ENCODE results near the gene PYGO1. TPM values are rescaled to one million over a fixed set of nuclear protein-coding genes. Genes with fewer than 3 reads are reported as not detected.

Gene PYGO1
- total and polyA plus RNA-seq, 4 donors, result 0.07 to 2.9 (median 0.16) TPM

- 89% methylated on average over 5 of the region's 5 CpGs for WGBS
- H3K4me3 ChIP-seq (ENCODE audit: low read depth in 1 of 3, low read length in 3 of 3), result no peak overlapping the region
- H3K27ac ChIP-seq (ENCODE audit: low read depth in 1 of 2, low read length in 2 of 2), result no peak overlapping the region
- peaks cover 0 to 2% (median 0%) of the 10 kb centered on the region in 4 donors for H3K27me3 ChIP-seq (ENCODE audit: control insufficient read depth in 4 of 4, insufficient read depth in 4 of 4, low read length in 3 of 4)
- no peak overlapping the region for H3K9ac ChIP-seq (ENCODE audit: low read depth in 1 of 2, low read length in 2 of 2)
- H3K9me3 ChIP-seq (ENCODE audit: control insufficient read depth in 4 of 4, low read length in 3 of 4), result peaks cover 0 to 4% (median 0%) of the 10 kb centered on the region in 4 donors
- DNase-seq (ENCODE audit: low spot score), result no peak
- H3K36me3 ChIP-seq (ENCODE audit: control insufficient read depth in 4 of 4, insufficient read depth in 3 of 4, low read depth in 1 of 4, low read length in 3 of 4), result no peaks in the 10 kb centered on the region
- TF ChIP-seq, protein P1, sequence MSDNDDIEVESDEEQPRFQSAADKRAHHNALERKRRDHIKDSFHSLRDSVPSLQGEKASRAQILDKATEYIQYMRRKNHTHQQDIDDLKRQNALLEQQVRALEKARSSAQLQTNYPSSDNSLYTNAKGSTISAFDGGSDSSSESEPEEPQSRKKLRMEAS (IDR thresholded peaks at IDR 0.05), result no peak
- no peak for TF ChIP-seq YY1 (IDR thresholded peaks at IDR 0.05)
- TF ChIP-seq, protein P2, sequence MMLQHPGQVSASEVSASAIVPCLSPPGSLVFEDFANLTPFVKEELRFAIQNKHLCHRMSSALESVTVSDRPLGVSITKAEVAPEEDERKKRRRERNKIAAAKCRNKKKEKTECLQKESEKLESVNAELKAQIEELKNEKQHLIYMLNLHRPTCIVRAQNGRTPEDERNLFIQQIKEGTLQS (IDR thresholded peaks at IDR 0.05), result no peak
- no peak for TF ChIP-seq HNF4G (IDR thresholded peaks at IDR 0.05)
- no peak for TF ChIP-seq GABPA (IDR thresholded peaks at IDR 0.05 in 1 of 2, conservative IDR thresholded peaks at IDR 0.05 in 1 of 2)
- no peak for TF ChIP-seq SP1 (IDR thresholded peaks at IDR 0.05)
- no peak for TF ChIP-seq RAD21 (IDR thresholded peaks at IDR 0.05)
- no peak for TF ChIP-seq TAF1 (conservative IDR thresholded peaks at IDR 0.05)
- TF ChIP-seq, protein P3, sequence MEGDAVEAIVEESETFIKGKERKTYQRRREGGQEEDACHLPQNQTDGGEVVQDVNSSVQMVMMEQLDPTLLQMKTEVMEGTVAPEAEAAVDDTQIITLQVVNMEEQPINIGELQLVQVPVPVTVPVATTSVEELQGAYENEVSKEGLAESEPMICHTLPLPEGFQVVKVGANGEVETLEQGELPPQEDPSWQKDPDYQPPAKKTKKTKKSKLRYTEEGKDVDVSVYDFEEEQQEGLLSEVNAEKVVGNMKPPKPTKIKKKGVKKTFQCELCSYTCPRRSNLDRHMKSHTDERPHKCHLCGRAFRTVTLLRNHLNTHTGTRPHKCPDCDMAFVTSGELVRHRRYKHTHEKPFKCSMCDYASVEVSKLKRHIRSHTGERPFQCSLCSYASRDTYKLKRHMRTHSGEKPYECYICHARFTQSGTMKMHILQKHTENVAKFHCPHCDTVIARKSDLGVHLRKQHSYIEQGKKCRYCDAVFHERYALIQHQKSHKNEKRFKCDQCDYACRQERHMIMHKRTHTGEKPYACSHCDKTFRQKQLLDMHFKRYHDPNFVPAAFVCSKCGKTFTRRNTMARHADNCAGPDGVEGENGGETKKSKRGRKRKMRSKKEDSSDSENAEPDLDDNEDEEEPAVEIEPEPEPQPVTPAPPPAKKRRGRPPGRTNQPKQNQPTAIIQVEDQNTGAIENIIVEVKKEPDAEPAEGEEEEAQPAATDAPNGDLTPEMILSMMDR (IDR thresholded peaks at IDR 0.05; ENCODE audit: low read depth, low read length, missing input control), result no peak
- no peak for TF ChIP-seq EGR1 (IDR thresholded peaks at IDR 0.05; ENCODE audit: low read depth in 2 of 2)
- no peak for TF ChIP-seq FOXA1 (IDR thresholded peaks at IDR 0.05)
- TF ChIP-seq, protein P4, sequence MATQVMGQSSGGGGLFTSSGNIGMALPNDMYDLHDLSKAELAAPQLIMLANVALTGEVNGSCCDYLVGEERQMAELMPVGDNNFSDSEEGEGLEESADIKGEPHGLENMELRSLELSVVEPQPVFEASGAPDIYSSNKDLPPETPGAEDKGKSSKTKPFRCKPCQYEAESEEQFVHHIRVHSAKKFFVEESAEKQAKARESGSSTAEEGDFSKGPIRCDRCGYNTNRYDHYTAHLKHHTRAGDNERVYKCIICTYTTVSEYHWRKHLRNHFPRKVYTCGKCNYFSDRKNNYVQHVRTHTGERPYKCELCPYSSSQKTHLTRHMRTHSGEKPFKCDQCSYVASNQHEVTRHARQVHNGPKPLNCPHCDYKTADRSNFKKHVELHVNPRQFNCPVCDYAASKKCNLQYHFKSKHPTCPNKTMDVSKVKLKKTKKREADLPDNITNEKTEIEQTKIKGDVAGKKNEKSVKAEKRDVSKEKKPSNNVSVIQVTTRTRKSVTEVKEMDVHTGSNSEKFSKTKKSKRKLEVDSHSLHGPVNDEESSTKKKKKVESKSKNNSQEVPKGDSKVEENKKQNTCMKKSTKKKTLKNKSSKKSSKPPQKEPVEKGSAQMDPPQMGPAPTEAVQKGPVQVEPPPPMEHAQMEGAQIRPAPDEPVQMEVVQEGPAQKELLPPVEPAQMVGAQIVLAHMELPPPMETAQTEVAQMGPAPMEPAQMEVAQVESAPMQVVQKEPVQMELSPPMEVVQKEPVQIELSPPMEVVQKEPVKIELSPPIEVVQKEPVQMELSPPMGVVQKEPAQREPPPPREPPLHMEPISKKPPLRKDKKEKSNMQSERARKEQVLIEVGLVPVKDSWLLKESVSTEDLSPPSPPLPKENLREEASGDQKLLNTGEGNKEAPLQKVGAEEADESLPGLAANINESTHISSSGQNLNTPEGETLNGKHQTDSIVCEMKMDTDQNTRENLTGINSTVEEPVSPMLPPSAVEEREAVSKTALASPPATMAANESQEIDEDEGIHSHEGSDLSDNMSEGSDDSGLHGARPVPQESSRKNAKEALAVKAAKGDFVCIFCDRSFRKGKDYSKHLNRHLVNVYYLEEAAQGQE (IDR thresholded peaks at IDR 0.05), result no peak
- no peak for TF ChIP-seq JUND (IDR thresholded peaks at IDR 0.05)
- no peak for TF ChIP-seq RXRA (IDR thresholded peaks at IDR 0.05)
- TF ChIP-seq HNF4A (conservative IDR thresholded peaks at IDR 0.05), result no peak
- no peak for TF ChIP-seq ZBTB33 (IDR thresholded peaks at IDR 0.05)
- H3K4me1 ChIP-seq (ENCODE audit: control insufficient read depth in 4 of 4, insufficient read depth in 4 of 4, low read length in 3 of 4), result no peaks in the 10 kb centered on the region
Observed at GRCh38 chr15:55601374-55601773, 13.2 kb upstream of the PYGO1 start.

DNA sequence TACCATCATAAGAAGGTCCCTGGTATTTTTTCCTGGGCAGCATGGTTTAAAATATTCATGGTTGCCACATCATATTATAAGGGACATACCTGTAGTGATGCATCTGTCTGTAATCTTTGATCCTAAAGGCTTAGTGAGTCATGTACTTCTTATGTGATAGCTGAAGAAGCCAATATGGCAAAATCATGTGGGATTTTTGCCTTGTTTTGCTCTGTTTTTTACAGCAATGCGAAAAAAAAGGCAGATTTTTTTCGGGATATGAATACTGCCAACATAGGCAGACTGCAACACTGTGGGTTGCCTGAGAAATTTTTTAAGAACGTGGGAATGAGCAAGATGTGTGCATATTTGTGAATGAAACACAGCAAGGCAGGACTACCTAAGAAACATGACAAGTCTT is 11.3 kb upstream of the PYGO1 start:
- no peak overlapping the region for H3K9ac ChIP-seq (ENCODE audit: low read depth in 1 of 2, low read length in 2 of 2)
- H3K27ac ChIP-seq (ENCODE audit: low read depth in 1 of 2, low read length in 2 of 2), result no peak overlapping the region
- no peak overlapping the region for H3K4me3 ChIP-seq (ENCODE audit: low read depth in 1 of 3, low read length in 3 of 3)
- DNase-seq (ENCODE audit: low spot score), result no peak
- peaks cover 0 to 4% (median 0%) of the 10 kb centered on the region in 4 donors for H3K9me3 ChIP-seq (ENCODE audit: control insufficient read depth in 4 of 4, low read length in 3 of 4)
- no peaks in the 10 kb centered on the region for H3K4me1 ChIP-seq (ENCODE audit: control insufficient read depth in 4 of 4, insufficient read depth in 4 of 4, low read length in 3 of 4)
- peaks cover 0 to 4% (median 0%) of the 10 kb centered on the region in 4 donors for H3K27me3 ChIP-seq (ENCODE audit: control insufficient read depth in 4 of 4, insufficient read depth in 4 of 4, low read length in 3 of 4)
- no peaks in the 10 kb centered on the region for H3K36me3 ChIP-seq (ENCODE audit: control insufficient read depth in 4 of 4, insufficient read depth in 3 of 4, low read depth in 1 of 4, low read length in 3 of 4)
- 88% methylated on average over 3 of the region's 3 CpGs for WGBS
- no peak for TF ChIP-seq TAF1 (conservative IDR thresholded peaks at IDR 0.05)
- TF ChIP-seq SP1 (IDR thresholded peaks at IDR 0.05), result no peak
- no peak for TF ChIP-seq GABPA (IDR thresholded peaks at IDR 0.05 in 1 of 2, conservative IDR thresholded peaks at IDR 0.05 in 1 of 2)
- no peak for TF ChIP-seq EGR1 (IDR thresholded peaks at IDR 0.05; ENCODE audit: low read depth in 2 of 2)
- TF ChIP-seq, protein P2 (IDR thresholded peaks at IDR 0.05), result no peak
- no peak for TF ChIP-seq ZBTB33 (IDR thresholded peaks at IDR 0.05)
- no peak for TF ChIP-seq RXRA (IDR thresholded peaks at IDR 0.05)
- TF ChIP-seq JUND (IDR thresholded peaks at IDR 0.05), result no peak
- no peak for TF ChIP-seq RAD21 (IDR thresholded peaks at IDR 0.05)
- TF ChIP-seq, protein P4 (IDR thresholded peaks at IDR 0.05), result no peak
- no peak for TF ChIP-seq NR2F2 (IDR thresholded peaks at IDR 0.05)
- TF ChIP-seq FOXA2 (IDR thresholded peaks at IDR 0.05), result no peak
